Measurements from ENCODE around the gene ARPC2.

ARPC2 gene

GRCh38 chr2:218249691-218250090 is 32.7 kb downstream of the ARPC2 start:
- no peak overlapping the region for H3K4me3 Mint-ChIP-seq
- DNase-seq: no peak
- H3K4me1 Mint-ChIP-seq: peaks cover 3% of the 10 kb centered on the region
- H3K27ac Mint-ChIP-seq: peak overlapping the region; percentile 49
- peaks cover 74% of the 10 kb centered on the region for H3K36me3 Mint-ChIP-seq
- no peaks in the 10 kb centered on the region for H3K27me3 Mint-ChIP-seq
- H3K9me3 Mint-ChIP-seq: no peaks in the 10 kb centered on the region
- CTCF ChIA-PET: no interaction called here

GRCh38 chr2:218252509-218253231 is 35.7 kb downstream of the ARPC2 start:
- no peaks in the 10 kb centered on the region for H3K27me3 Mint-ChIP-seq
- no peak overlapping the region for H3K4me3 Mint-ChIP-seq
- peak; percentile 9 for DNase-seq
- H3K4me1 Mint-ChIP-seq: peaks cover 16% of the 10 kb centered on the region
- no peak overlapping the region for H3K27ac Mint-ChIP-seq
- peaks cover 70% of the 10 kb centered on the region for H3K36me3 Mint-ChIP-seq
- no peaks in the 10 kb centered on the region for H3K9me3 Mint-ChIP-seq
- CTCF ChIA-PET: interaction anchor here (0.6 to 1.9 kb wide), 4 partner anchors 10 to 67 kb away, joined by 3 to 5 read pairs (median 4); no protein-coding TSS in a partner anchor

- H3K4me3 Mint-ChIP-seq: no peak overlapping the region
- DNase-seq: no peak
- peaks cover 67% of the 10 kb centered on the region for H3K36me3 Mint-ChIP-seq
- peaks cover 19% of the 10 kb centered on the region for H3K4me1 Mint-ChIP-seq
- H3K27ac Mint-ChIP-seq: peak overlapping the region; percentile 72
- no peaks in the 10 kb centered on the region for H3K27me3 Mint-ChIP-seq
- no peaks in the 10 kb centered on the region for H3K9me3 Mint-ChIP-seq
- CTCF ChIA-PET: interaction anchor here (0.6 to 1.9 kb wide), 6 partner anchors 11 to 81 kb away, joined by 3 to 5 read pairs (median 4); no protein-coding TSS in a partner anchor
These were observed 36.2 kb downstream of the ARPC2 start for GRCh38 chr2:218253232-218253625.

- H3K36me3 Mint-ChIP-seq: peaks cover 54% of the 10 kb centered on the region
- peak overlapping the region; percentile 5 for H3K27ac Mint-ChIP-seq
- peaks cover 25% of the 10 kb centered on the region for H3K4me1 Mint-ChIP-seq
- no peaks in the 10 kb centered on the region for H3K9me3 Mint-ChIP-seq
- no peak for DNase-seq
- no peaks in the 10 kb centered on the region for H3K27me3 Mint-ChIP-seq
- no peak overlapping the region for H3K4me3 Mint-ChIP-seq
- CTCF ChIA-PET: interaction anchor here (1.6 to 4.3 kb wide), 4 partner anchors 25 to 88 kb away, joined by 5 to 52 read pairs (median 8); partner anchors contain the start of gene CXCR1
These were observed 38.5 kb downstream of the ARPC2 start for GRCh38 chr2:218255446-218255845.

GRCh38 chr2:218256612-218257350 is 39.8 kb downstream of the ARPC2 start:
- CTCF ChIA-PET: interaction anchor here (0.7 to 4.3 kb wide), 20 partner anchors 8 to 210 kb away, joined by 3 to 52 read pairs (median 5); partner anchors contain the start of genes AAMP, ARPC2, CXCR1 and PNKD
- peak; percentile 18 for DNase-seq
- peaks cover 27% of the 10 kb centered on the region for H3K4me1 Mint-ChIP-seq
- H3K9me3 Mint-ChIP-seq: no peaks in the 10 kb centered on the region
- H3K36me3 Mint-ChIP-seq: peaks cover 44% of the 10 kb centered on the region
- H3K27ac Mint-ChIP-seq: peak overlapping the region; percentile 88
- H3K27me3 Mint-ChIP-seq: no peaks in the 10 kb centered on the region
- no peak overlapping the region for H3K4me3 Mint-ChIP-seq

GRCh38 chr2:218257390-218257981 is 40.5 kb downstream of the ARPC2 start:
- H3K27me3 Mint-ChIP-seq: no peaks in the 10 kb centered on the region
- DNase-seq: peak; percentile 66
- peaks cover 27% of the 10 kb centered on the region for H3K4me1 Mint-ChIP-seq
- no peak overlapping the region for H3K4me3 Mint-ChIP-seq
- H3K36me3 Mint-ChIP-seq: peaks cover 37% of the 10 kb centered on the region
- CTCF ChIA-PET: interaction anchor here (0.7 to 4.3 kb wide), 20 partner anchors 9 to 209 kb away, joined by 3 to 52 read pairs (median 5); partner anchors contain the start of genes AAMP, ARPC2, CXCR1 and PNKD
- H3K9me3 Mint-ChIP-seq: no peaks in the 10 kb centered on the region
- peak overlapping the region; percentile 88 for H3K27ac Mint-ChIP-seq

- Mint-ChIP-seq H3K4me1 (peaks cover 37% of the 10 kb centered on the region), H3K36me3 (peaks cover 36% of the 10 kb centered on the region), H3K27me3 (no peaks in the 10 kb centered on the region), H3K27ac (peak overlapping the region; percentile 67), H3K9me3 (no peaks in the 10 kb centered on the region), H3K4me3 (no peak overlapping the region)
- peak; percentile 16 for DNase-seq
- CTCF ChIA-PET: interaction anchor here (0.7 to 4.3 kb wide), 6 partner anchors 11 to 93 kb away, joined by 3 to 52 read pairs (median 4); partner anchors contain the start of genes AAMP, CXCR1 and PNKD
These were observed 42.3 kb downstream of the ARPC2 start for GRCh38 chr2:218259099-218259961.

- CTCF ChIA-PET: interaction anchor here (1.0 kb wide), 1 partner anchor 10 kb away, joined by 3 read pairs; the partner anchor contains the start of genes AAMP and PNKD
- Mint-ChIP-seq H3K27me3 (no peaks in the 10 kb centered on the region), H3K4me3 (no peak overlapping the region), H3K27ac (peak overlapping the region; percentile 24), H3K4me1 (peaks cover 41% of the 10 kb centered on the region), H3K9me3 (no peaks in the 10 kb centered on the region), H3K36me3 (peaks cover 29% of the 10 kb centered on the region)
- DNase-seq: no peak
These were observed 43.2 kb downstream of the ARPC2 start for GRCh38 chr2:218260166-218260565.

- peak; percentile 21 for DNase-seq
- Mint-ChIP-seq H3K4me1 (peaks cover 44% of the 10 kb centered on the region), H3K27ac (peak within 1 kb of the TSS; percentile 29), H3K4me3 (no peak within 1 kb of the TSS), H3K36me3 (peaks cover 25% of the 10 kb centered on the region), H3K9me3 (no peaks in the 10 kb centered on the region), H3K27me3 (no peaks in the 10 kb centered on the region)
- CTCF ChIA-PET: interaction anchor here (0.8 to 1.0 kb wide), 2 partner anchors 9 to 13 kb away, joined by 3 read pairs; partner anchors contain the start of genes AAMP and PNKD
These were observed 43.9 kb downstream of the ARPC2 start, which contains the start of gene GPBAR1 for GRCh38 chr2:218260742-218261422. GPBAR1 (plus strand) TSS chr2:218261015; CDS start chr2:218262725, 1,710 bp downstream.

- CTCF ChIA-PET: interaction anchor here (0.6 to 1.4 kb wide), 3 partner anchors 12 to 78 kb away, joined by 3 to 5 read pairs (median 3); no protein-coding TSS in a partner anchor
- H3K27ac Mint-ChIP-seq: peak overlapping the region; percentile 29
These were observed 44.6 kb downstream of the ARPC2 start for GRCh38 chr2:218261423-218262236.

GRCh38 chr2:218262237-218262600 is 45.2 kb downstream of the ARPC2 start:
- peaks cover 27% of the 10 kb centered on the region for H3K36me3 Mint-ChIP-seq
- no peaks in the 10 kb centered on the region for H3K27me3 Mint-ChIP-seq
- no peak overlapping the region for H3K4me3 Mint-ChIP-seq
- no peak overlapping the region for H3K27ac Mint-ChIP-seq
- H3K9me3 Mint-ChIP-seq: no peaks in the 10 kb centered on the region
- CTCF ChIA-PET: interaction anchor here (1.4 kb wide), 1 partner anchor 79 kb away, joined by 5 read pairs; no protein-coding TSS in a partner anchor
- peaks cover 41% of the 10 kb centered on the region for H3K4me1 Mint-ChIP-seq
- DNase-seq: no peak

More at GRCh38 chr2:218261423-218262236, 44.6 kb downstream of the ARPC2 start:
- Mint-ChIP-seq H3K9me3 (no peaks in the 10 kb centered on the region), H3K4me3 (no peak overlapping the region), H3K4me1 (peaks cover 44% of the 10 kb centered on the region), H3K36me3 (peaks cover 25% of the 10 kb centered on the region), H3K27me3 (no peaks in the 10 kb centered on the region)
- peak; percentile 18 for DNase-seq
